ENCODE data around the gene LOXHD1.

LOXHD1 gene

DNA sequence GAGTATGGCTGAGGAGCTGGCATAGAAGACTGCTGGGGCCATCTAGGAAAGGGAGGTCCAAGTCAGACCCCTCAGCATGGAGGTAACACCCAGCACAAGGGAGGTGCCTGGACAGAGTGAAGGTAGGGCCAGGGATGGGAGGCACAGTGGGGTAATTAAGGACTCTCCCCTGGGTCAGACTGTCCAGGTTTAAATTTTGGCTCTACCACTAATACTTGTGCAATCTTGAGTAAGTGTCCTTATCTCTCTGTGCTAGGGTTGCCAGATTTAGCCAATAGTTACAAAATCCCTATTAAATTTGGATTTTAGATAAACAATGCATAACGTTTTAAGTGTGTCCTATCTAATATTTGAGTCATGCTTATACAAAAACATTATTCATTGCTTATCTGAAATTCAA lies 109.5 kb downstream of the LOXHD1 start:
- DNase-seq (ENCODE audit: low read depth, low spot score): no peak

GRCh38 chr18:46546111-46546640 lies 110.8 kb downstream of the LOXHD1 start:
- no peak for DNase-seq (ENCODE audit: low read depth, low spot score)

DNA sequence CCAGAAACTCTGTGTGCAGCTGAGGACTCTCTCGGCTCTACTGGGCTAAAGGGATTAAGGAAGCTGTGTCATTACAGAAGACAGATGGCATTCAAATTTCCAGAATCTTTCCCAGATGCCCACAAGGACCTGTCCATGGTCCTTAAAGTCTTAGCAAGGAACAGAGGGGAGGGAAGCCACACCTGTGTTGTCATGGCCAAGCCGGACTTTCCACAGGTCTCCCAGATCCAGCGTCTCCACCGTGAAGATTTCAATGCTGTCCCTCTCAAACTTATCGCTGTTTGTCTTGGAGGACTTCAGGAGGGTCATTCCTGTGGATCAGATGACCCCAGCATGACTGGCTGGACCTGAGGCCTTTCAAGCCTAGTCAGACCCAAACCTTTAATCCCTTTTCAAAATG lies 114.5 kb downstream of the LOXHD1 start:
- DNase-seq (ENCODE audit: low read depth, low spot score): peak; percentile 12

- DNase-seq (ENCODE audit: low read depth, low spot score): no peak
Measured at GRCh38 chr18:46541626-46542189, 115.3 kb downstream of the LOXHD1 start.

DNA sequence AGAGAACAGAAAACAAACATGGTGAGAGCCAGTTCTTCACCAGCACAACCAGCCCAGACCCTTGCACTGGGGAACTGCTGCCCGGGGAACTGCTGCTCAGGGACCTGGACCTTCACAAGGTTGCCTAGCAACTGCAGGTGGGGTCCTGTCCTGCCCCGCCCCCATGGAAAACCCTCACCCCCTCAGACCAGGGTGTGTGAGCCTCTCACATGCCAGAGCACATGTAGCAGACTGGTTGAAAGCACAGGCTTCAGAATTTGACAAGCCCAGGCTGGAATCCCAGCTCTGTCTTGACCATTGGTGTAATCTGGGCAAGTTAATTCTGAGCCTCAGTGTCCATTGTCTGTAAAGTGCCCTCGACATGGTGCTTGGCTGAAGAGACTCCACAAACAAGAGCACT lies 118.6 kb downstream of the LOXHD1 start:
- no peak for DNase-seq (ENCODE audit: low read depth, low spot score)

DNA sequence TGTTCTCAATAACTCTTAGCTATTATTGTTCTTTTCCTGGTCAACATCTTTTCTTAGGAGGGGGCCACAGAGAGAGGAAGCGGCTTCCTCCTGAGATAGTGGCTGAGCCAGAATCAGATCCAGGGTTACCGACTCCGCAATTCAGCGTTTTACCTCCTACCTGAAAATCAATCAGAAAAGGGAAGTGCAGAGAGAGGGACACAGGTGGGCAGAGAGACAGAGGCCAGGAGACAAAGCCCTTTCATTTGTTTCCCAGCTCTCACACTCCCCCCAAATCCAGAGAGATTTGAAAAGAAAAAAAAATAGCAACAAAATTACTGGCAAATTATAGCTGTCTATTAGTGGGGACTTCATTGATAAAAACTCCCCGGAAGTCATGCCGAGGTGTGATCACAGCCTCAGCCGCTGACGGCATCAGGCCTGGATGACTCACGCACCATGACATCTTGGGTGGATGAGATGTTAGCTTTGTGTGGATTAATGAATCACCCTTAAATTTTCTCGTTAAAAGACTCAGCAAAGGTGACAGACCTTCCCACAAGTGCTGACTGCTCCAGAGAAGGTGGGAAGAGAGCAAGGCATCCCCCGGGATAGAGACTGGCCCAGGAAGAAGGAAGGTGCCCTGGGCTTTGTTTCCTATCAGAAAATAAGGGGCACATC lies 120.7 kb downstream of the LOXHD1 start:
- no peak for DNase-seq (ENCODE audit: low read depth, low spot score)

DNA sequence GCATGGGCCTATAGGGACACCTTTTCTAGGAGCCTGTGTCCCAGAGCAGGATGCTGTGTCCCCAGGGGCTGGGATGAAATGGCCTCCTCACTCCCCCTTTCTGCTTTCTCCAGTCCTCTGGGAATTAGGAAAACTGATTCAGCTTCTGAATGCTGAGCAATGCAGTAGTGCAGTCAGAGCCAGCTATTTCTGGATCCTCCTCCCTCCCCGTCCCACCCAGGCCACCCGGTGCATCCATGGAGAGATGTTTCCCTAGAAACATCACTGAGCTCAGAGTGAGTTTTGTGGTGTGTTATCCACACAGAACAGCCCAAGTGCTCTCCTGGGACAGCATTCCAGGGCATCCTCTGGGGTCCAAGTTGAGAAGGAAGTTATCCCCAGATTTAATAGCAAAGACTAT lies 125.5 kb downstream of the LOXHD1 start:
- no peak for DNase-seq (ENCODE audit: low read depth, low spot score)

DNA sequence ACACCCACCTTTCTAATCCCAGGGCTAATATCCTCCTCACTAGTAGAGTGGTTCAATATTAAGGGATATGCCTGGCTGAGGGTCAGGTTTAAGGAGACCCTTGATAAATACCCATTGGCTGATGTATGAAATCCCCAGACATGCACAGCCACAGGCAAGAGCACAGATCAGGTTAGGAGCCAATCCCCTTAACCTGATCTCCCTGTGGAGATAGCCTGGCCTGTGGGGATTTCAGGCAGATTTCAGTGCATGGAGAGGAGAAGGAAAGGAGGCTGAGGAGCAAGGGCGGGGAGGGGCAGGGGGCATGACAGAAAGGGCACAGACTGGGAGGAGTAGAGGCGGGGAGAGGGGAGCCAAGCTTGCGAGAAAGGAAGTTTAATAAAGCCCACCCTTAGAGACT lies 129.0 kb downstream of the LOXHD1 start:
- no peak for DNase-seq (ENCODE audit: low read depth, low spot score)

DNA sequence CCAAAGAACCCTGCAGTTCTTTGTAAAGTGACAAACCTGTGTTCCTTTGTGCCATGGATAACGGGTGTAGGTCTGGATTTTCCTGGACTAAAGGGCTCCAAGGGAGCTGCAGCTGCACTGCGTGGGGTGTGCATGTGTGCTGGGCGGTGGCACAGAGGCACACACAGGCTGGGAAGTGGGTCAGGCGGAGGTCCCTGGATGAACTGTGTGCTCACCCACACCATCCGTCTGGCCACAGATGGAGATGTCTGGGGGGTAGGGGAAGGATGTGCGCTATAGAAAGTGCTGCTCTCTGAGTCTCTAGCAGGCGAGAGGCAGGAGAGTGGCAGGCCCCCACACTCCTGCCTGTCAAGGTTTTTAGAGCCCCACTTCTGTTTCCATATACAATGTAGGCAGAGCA lies 137.2 kb downstream of the LOXHD1 start:
- DNase-seq (ENCODE audit: low read depth, low spot score): no peak

- DNase-seq (ENCODE audit: low read depth, low spot score): peak; percentile 31
Measured at GRCh38 chr18:46518438-46518837, 138.6 kb downstream of the LOXHD1 start.

DNA sequence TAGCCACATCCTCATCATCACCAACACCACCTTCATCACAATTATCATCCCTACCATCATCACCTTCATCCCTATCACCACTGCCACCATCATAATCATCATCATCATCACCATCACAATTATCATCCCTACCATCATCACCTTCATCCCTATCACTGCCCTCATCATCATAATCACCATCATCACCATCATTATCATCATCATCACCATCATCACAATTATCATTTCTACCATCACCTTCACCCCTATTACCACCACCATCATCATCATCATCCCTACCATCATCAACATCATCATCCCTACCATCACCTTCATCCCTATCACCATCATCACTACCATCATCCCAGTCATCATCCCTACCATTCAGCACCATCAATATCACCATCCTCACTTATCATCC lies 140.5 kb downstream of the LOXHD1 start:
- DNase-seq (ENCODE audit: low read depth, low spot score): no peak

DNA sequence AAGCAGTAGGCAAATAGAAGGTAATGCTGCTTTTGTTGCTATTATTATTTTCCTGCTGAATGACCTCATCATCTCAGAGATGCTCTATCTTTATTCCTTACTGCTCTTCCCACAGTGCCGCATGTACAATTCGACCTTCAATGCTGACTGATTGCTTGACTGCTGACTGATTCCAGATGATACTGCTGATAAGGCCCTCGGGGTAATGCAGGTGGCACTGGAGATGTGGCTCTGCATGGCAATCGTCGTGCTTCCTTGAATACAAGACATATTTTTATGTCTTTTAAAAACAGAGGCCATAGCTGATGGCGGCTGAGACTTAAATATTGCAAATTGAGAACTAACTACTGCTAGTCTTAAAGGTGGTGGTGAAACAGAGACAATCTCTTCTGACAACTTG lies 146.6 kb downstream of the LOXHD1 start:
- no peak for DNase-seq (ENCODE audit: low read depth, low spot score)

DNA sequence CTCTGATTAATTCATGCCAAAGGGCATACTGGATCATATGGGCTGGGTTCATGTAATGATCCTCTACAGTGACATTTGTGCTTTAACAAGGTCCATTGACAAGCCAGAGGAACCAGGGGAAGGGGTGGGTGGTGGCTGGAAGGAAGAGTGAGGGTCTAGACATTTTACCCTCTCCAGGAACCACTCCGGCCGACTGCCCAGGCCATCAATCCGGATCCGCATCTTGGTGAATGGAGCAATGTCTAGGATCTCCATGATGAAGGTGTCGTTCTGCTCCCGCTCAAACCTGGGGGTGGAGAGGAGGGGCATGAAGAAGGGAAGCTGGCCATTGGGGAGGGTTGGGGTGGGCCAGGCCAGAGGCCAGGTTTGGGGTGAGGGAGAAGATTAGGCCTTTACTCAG lies 147.5 kb downstream of the LOXHD1 start:
- DNase-seq (ENCODE audit: low read depth, low spot score): no peak

GRCh38 chr18:46506974-46507586 lies 149.9 kb downstream of the LOXHD1 start:
- no peak for DNase-seq (ENCODE audit: low read depth, low spot score)

GRCh38 chr18:46502444-46502843 lies 154.6 kb downstream of the LOXHD1 start:
- peak; percentile 64 for DNase-seq (ENCODE audit: low read depth, low spot score)

GRCh38 chr18:46497129-46497528 lies 159.9 kb downstream of the LOXHD1 start:
- DNase-seq (ENCODE audit: low read depth, low spot score): peak; percentile 49

DNA sequence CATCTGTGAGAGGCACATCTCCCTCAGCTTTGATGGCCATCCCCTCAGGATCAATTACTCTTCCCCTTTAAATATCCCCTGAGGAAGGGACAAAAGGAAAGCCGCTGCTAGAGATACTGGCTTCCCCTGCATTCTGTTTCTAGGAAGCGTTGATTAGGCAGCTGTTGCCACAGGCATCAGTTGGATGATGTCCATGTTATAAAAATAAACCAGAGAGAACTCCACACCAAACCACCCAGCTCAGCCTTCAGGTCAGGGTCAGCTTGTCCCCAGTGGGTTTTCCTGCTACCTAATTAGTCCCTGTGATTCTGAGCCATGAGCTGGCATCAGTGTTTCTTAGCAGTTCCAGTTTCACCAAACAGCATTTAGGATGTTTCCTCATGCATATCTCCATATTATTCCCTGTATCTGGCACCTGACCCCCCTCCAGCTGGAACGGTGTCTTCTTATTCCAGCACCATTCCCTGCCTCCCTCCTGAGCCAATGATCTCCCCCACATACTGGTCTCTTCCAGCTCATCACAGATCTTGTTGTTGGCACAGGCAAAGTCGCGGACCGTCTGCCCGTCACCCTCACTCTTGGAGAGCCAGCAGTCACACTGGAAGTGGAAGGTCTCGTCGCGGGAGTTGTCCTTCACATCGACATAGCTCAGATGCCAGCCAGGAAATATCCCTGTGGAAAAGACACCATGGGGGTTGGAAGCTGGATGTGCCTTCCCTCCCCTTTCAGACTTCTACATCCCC lies 168.4 kb downstream of the LOXHD1 start:
- DNase-seq (ENCODE audit: low read depth, low spot score): no peak

- DNase-seq (ENCODE audit: low read depth, low spot score): no peak
Measured at GRCh38 chr18:46485675-46486194, 171.3 kb downstream of the LOXHD1 start.

GRCh38 chr18:46484971-46485370 lies 172.0 kb downstream of the LOXHD1 start:
- no peak for DNase-seq (ENCODE audit: low read depth, low spot score)

DNA sequence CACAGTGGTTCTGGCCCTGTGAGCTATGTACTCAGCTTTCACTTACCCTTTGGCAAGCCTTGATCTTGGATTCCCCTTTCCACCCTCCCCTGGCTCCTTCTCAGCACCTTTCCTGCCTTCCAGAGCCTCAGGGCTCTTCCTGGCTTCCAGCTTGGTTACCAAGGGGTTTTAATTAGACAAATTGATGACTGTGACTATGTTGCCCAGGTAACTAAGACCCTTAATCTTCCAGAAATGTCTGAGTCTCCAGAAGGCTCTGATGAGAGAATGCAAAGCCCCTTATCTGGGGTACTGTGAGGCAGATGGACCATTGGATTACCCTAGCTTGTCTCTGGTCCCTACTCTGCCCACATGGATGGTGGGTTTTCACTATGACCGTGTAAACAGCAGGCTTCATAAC lies 174.2 kb downstream of the LOXHD1 start:
- no peak for DNase-seq (ENCODE audit: low read depth, low spot score)

DNA sequence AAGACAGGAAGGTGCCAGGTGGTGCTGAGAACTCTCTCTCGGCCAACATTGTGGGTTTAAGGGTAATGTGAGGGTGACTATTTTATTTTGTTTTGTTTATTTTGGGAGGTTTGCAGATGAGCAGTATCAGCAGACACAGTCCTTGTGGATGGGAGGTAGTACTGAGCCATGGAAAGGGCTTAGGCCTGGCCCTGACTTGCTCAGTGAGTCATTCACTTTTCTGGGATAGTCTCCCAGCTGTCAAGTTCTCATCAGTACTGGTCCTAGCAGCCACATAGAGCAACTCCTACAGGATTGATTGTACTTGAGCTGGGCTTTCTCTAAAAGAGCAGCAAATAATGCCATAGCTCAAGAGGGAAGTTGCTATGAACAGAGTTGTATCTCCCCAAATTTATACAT lies 175.2 kb downstream of the LOXHD1 start:
- no peak for DNase-seq (ENCODE audit: low read depth, low spot score)

Data from ELF-1 (cell line).